GM23248 (cell line): ENCODE data around the gene RANGAP1. TPM values are rescaled to one million over a fixed set of nuclear protein-coding genes. Genes with fewer than 3 reads are reported as not detected.

ENCODE experiments used
- DNase-seq: peaks from one replicate; pipeline ENCODE4 v3.0.0-alpha.2; 2015
- H2AFZ ChIP-seq: fragments of 200-600 bp; sonication (generic); 2 replicates; pipeline ENCODE4 v1.6.1; 2016; ENCODE audit warnings: antibody characterized with exemption
- H3F3A ChIP-seq: fragments of 200-600 bp; sonication (generic); 2 replicates; pipeline ENCODE4 v1.6.1; 2016; ENCODE audit warnings: mild to moderate bottlenecking, antibody characterized with exemption, mixed run types; ENCODE audit not compliant: insufficient read depth
- H3K27ac ChIP-seq: fragments of 200-600 bp; sonication (generic); 2 replicates; pipeline ENCODE4 v1.5.1; 2016; ENCODE audit warnings: mild to moderate bottlenecking
- H3K27me3 ChIP-seq: fragments of 200-600 bp; sonication (generic); replicated peaks from 2 replicates; pipeline ENCODE4 v1.6.1; 2016; ENCODE audit warnings: mild to moderate bottlenecking; ENCODE audit not compliant: insufficient read depth
- H3K36me3 ChIP-seq: fragments of 200-600 bp; sonication (generic); 2 replicates; pipeline ENCODE4 v1.6.1; 2016; ENCODE audit warnings: low read depth, mild to moderate bottlenecking
- H3K4me1 ChIP-seq: fragments of 200-600 bp; sonication (generic); 2 replicates; pipeline ENCODE4 v1.6.1; 2016; ENCODE audit warnings: mild to moderate bottlenecking; ENCODE audit not compliant: insufficient read depth
- H3K4me2 ChIP-seq: fragments of 200-600 bp; sonication (generic); one replicate; pipeline ENCODE4 v1.6.1; 2016; ENCODE audit warnings: mild to moderate bottlenecking; ENCODE audit not compliant: unreplicated experiment
- H3K4me3 ChIP-seq: fragments of 200-600 bp; sonication (generic); 2 replicates; pipeline ENCODE4 v1.5.1; 2016; ENCODE audit warnings: mild to moderate bottlenecking
- H3K79me2 ChIP-seq: fragments of 200-600 bp; sonication (generic); 2 replicates; pipeline ENCODE4 v1.6.1; 2016; ENCODE audit warnings: mild to moderate bottlenecking; ENCODE audit not compliant: insufficient read depth
- H3K9ac ChIP-seq: fragments of 200-600 bp; sonication (generic); 2 replicates; pipeline ENCODE4 v1.6.1; 2016; ENCODE audit warnings: mild to moderate bottlenecking
- H3K9me2 ChIP-seq: fragments of 200-600 bp; sonication (generic); 2 replicates; pipeline ENCODE4 v1.6.1; 2016; ENCODE audit warnings: mixed run types, mild to moderate bottlenecking, moderate library complexity; ENCODE audit not compliant: insufficient read depth
- H3K9me3 ChIP-seq: fragments of 200-600 bp; sonication (generic); one replicate; pipeline ENCODE4 v1.6.1; 2017; ENCODE audit warnings: low read depth
- H4K20me1 ChIP-seq: fragments of 200-600 bp; sonication (generic); 2 replicates; pipeline ENCODE4 v1.6.0; 2016; ENCODE audit not compliant: insufficient read depth
- EZH2 ChIP-seq: fragments of 200-600 bp; sonication (generic); IDR thresholded peaks from 2 replicates; pipeline ENCODE4 v1.6.1; 2018; ENCODE audit warnings: antibody characterized with exemption, mild to moderate bottlenecking; ENCODE audit not compliant: insufficient read depth, poor library complexity, severe bottlenecking
- EZH2phosphoT487 ChIP-seq: fragments of 200-600 bp; sonication (generic); IDR thresholded peaks from 2 replicates; pipeline ENCODE4 v1.6.1; 2018; ENCODE audit warnings: antibody characterized with exemption, moderate library complexity, mild to moderate bottlenecking, low read depth; ENCODE audit not compliant: insufficient read depth
- WGBS, 2 experiments: methylation state at CpG; one replicate each; pipeline ENCODE4 v1.1.6; 2015 to 2017; ENCODE audit warnings: low lambda C conversion rate in 2 of 2, low coverage in 1 of 2; ENCODE audit errors: missing lambda C conversion rate in 2 of 2; 5-methylcytosine and 5-hydroxymethylcytosine counted together
- in situ Hi-C: fragments of 300-500 bp; cut with MboI; formaldehyde crosslinking; loops from 2 replicates; pipeline ENCODE4 v1.15.0; 2020
- polyA plus RNA-seq: library from polyadenylated mRNA; unstranded; fragments of >200 nt; fragmentation: Nextera tagmentation; extraction: Ambion mirVana; gene quantifications from 2 replicates; pipeline ENCODE4 v1.2.1, GENCODE V29; 2016
- total RNA-seq: library from RNA; depleted of rRNA; stranded (reverse); fragments of >200 nt; shearing (Covaris generic); gene quantifications from 2 replicates; pipeline ENCODE4 v1.2.3, GENCODE V29; 2014

RANGAP1 gene
- total and polyA plus RNA-seq, 2 experiments from 2014 or later: 52.3 to 73.5 TPM

GRCh38 chr22:41320416-41321240, 34.6 kb upstream of the RANGAP1 start:
- peaks cover 66% of the 10 kb centered on the region for H3K79me2 ChIP-seq
- H2AFZ ChIP-seq: no peak overlapping the region
- H3K4me1 ChIP-seq: no peaks in the 10 kb centered on the region
- H3K4me2 ChIP-seq: no peak overlapping the region
- H3K4me3 ChIP-seq: no peak overlapping the region
- no peaks in the 10 kb centered on the region for H4K20me1 ChIP-seq
- no peak for DNase-seq
- in situ Hi-C loops: no loop called here
- TF ChIP-seq EZH2phosphoT487: no peak
- no peak for TF ChIP-seq EZH2
- no peaks in the 10 kb centered on the region for H3F3A ChIP-seq
- no peak overlapping the region for H3K9ac ChIP-seq
- H3K9me3 ChIP-seq: no peaks in the 10 kb centered on the region
- H3K36me3 ChIP-seq: no peaks in the 10 kb centered on the region
- 90% methylated on average over 16 of the region's 16 CpGs for WGBS, 2 experiments
- no peak overlapping the region for H3K27ac ChIP-seq
- no peaks in the 10 kb centered on the region for H3K27me3 ChIP-seq
- H3K9me2 ChIP-seq: no peaks in the 10 kb centered on the region

DNA sequence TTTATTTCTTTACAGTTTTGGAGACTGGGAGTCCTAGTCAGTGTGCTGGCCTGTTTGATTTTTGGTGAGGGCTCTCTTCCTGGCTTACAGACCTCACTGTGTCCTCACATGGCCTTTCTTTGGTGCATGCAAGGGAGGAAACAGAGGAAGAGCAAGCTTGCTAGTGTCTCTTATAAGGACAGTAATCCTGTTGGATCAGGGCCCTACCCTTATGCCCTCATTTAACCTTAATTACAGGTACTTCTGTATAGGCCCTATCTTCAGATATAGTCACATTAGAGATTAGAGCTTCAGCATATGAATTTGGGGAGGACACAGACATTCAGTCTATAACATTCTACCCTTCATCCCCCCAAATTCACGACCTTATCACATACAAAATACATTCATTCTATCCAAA, 29.6 kb upstream of the RANGAP1 start:
- Histone ChIP-seq H2AFZ (no peak overlapping the region), H3K9me2 (no peaks in the 10 kb centered on the region), H3K27me3 (no peaks in the 10 kb centered on the region), H3K36me3 (no peaks in the 10 kb centered on the region), H3K4me1 (no peaks in the 10 kb centered on the region), H3K79me2 (peaks cover 99% of the 10 kb centered on the region), H3K9ac (no peak overlapping the region), H4K20me1 (no peaks in the 10 kb centered on the region; the same call in 1 of the 2 replicates), H3K4me2 (no peak overlapping the region), H3F3A (no peaks in the 10 kb centered on the region), H3K4me3 (no peak overlapping the region), H3K27ac (no peak overlapping the region), H3K9me3 (no peaks in the 10 kb centered on the region)
- TF ChIP-seq EZH2: no peak
- no peak for TF ChIP-seq EZH2phosphoT487
- WGBS, 2 experiments: 91 to 100% methylated on average over 1 of the region's 1 CpG
- no peak for DNase-seq
- in situ Hi-C loops: no loop called here

DNA sequence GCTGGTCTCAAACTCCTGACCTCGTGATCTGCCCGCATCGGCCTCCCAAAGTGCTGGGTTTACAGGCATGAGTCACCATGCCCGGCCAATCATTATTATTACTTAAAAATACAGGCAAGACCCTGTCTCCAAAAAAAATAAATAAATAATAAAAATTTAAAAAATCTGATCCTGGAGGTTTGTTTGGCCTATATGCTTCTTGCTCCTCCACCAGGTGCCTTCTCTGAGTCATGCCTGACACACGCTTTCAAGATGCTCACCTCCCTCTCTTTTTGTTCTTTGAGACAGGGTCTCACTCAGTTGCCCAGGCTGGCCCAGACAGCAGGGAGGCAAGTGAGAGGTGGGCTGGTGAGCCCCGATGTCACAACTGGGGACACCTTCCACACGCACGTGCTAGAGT, 28.8 kb upstream of the RANGAP1 start:
- H3K9me3 ChIP-seq: no peaks in the 10 kb centered on the region
- H3K27ac ChIP-seq: no peak overlapping the region
- TF ChIP-seq EZH2phosphoT487: no peak
- TF ChIP-seq EZH2: no peak
- WGBS, 2 experiments: 92 to 95% methylated on average over 8 of the region's 8 CpGs
- DNase-seq: no peak
- H3K9ac ChIP-seq: no peak overlapping the region
- H3K4me1 ChIP-seq: no peaks in the 10 kb centered on the region
- no peaks in the 10 kb centered on the region for H3K27me3 ChIP-seq
- H3K4me3 ChIP-seq: no peak overlapping the region
- no peaks in the 10 kb centered on the region; the same call in 1 of the 2 replicates for H4K20me1 ChIP-seq
- no peak overlapping the region for H2AFZ ChIP-seq
- H3F3A ChIP-seq: no peaks in the 10 kb centered on the region
- H3K9me2 ChIP-seq: no peaks in the 10 kb centered on the region
- H3K36me3 ChIP-seq: no peaks in the 10 kb centered on the region
- in situ Hi-C loops: no loop called here
- no peak overlapping the region for H3K4me2 ChIP-seq
- peaks cover 100% of the 10 kb centered on the region for H3K79me2 ChIP-seq

DNA sequence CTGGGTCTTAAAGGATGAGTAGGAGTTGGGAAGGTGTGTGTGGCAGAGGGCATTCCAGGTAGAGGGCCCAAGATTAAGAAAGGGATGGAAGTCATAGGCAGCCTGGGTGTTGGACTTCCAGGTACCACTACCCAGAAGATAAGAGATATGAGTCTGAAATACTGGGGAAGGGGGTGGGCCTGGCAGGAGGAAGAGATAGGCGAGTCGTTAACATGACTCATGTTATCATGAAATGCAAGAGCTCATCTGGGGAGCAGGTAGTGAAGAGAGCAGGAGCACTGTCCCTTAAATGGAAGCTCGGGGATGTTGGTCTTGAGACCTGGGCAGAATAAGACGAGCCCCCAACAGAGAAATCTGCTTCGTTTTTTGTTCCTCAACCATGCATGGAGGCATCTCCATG, 25.5 kb upstream of the RANGAP1 start:
- Histone ChIP-seq H3K79me2 (peaks cover 98% of the 10 kb centered on the region), H3K4me2 (no peak overlapping the region), H2AFZ (no peak overlapping the region), H3K9me2 (no peaks in the 10 kb centered on the region), H3K36me3 (no peaks in the 10 kb centered on the region), H4K20me1 (no peaks in the 10 kb centered on the region; the same call in 1 of the 2 replicates), H3K27ac (no peak overlapping the region), H3K27me3 (no peaks in the 10 kb centered on the region), H3K9me3 (no peaks in the 10 kb centered on the region), H3K9ac (no peak overlapping the region), H3K4me1 (peaks cover 20% of the 10 kb centered on the region), H3K4me3 (no peak overlapping the region), H3F3A (peaks cover 22% of the 10 kb centered on the region)
- TF ChIP-seq EZH2phosphoT487 (no peak), EZH2 (no peak)
- no peak for DNase-seq
- in situ Hi-C loops: no loop called here
- WGBS, 2 experiments: 91 to 97% methylated on average over 5 of the region's 5 CpGs
